Endothelial cell of umbilical vein (primary cell): ENCODE results near the gene NUP107. TPM values are rescaled to one million over a fixed set of nuclear protein-coding genes. Genes with fewer than 3 reads are reported as not detected.
"Not testable (repeated sequence)": the region's sequence is repeated elsewhere in the genome, so short reads cannot be mapped to it uniquely, and the experiment has no call there.

ENCODE experiments used
- BruUV-seq: library from RNA; stranded (reverse); fragments of 400-500 nt; replicated peaks from 2 replicates; lab custom pipeline; 2021; lab: Mats Ljungman, UMichigan
- CTCF ChIA-PET: fragments of 300-600, 350-600 bp; sonication (Branson Sonifier 250); formaldehyde crosslinking; loops from one replicate; lab custom pipeline; 2021; ENCODE audit warnings: antibody characterized with exemption, inconsistent platforms; lab: Charles Lee
- POLR2A ChIA-PET: fragments of 300-600, 350-600 bp; sonication (Branson Sonifier 250); formaldehyde crosslinking; loops from one replicate; lab custom pipeline; 2021; ENCODE audit warnings: antibody characterized with exemption, inconsistent platforms; lab: Charles Lee
- DNase-seq: peaks from one replicate; pipeline ENCODE4 v3.0.0-alpha.2; 2011; ENCODE audit warnings: low read depth, low spot score
- FAIRE-seq: peaks from 2 replicates; lab custom pipeline; 2011; peaks lifted over from hg19 to GRCh38; lab: Jason Lieb, UNC
- H2AFZ ChIP-seq: 2 replicates; pipeline ENCODE4 v1.6.0; 2012; ENCODE audit warnings: low read depth, low read length, control low read depth, inconsistent platforms
- H3K27ac ChIP-seq: 2 replicates; pipeline ENCODE4 v1.5.1; 2011; ENCODE audit warnings: low read depth, mild to moderate bottlenecking, control low read depth, low read length, moderate library complexity; ENCODE audit not compliant: insufficient read depth
- H3K27me3 ChIP-seq, 2 experiments: 2 replicates each; pipeline versions ENCODE4 v1.6.0 to v1.6.1; 2011; ENCODE audit warnings: low read length in 2 of 2, mixed read lengths in 1 of 2; ENCODE audit not compliant: control insufficient read depth in 2 of 2, insufficient read depth in 2 of 2
- H3K36me3 ChIP-seq, 2 experiments: 2 replicates in 1 of 2; 3 replicates in 1 of 2; pipeline ENCODE4 v1.5.1; 2011; ENCODE audit warnings: low read length in 2 of 2, mild to moderate bottlenecking in 1 of 2, moderate library complexity in 1 of 2; ENCODE audit not compliant: control insufficient read depth in 2 of 2, insufficient read depth in 2 of 2; ENCODE audit errors: extremely low read depth in 1 of 2
- H3K4me1 ChIP-seq: 3 replicates; pipeline ENCODE4 v1.5.1; 2011; ENCODE audit warnings: mild to moderate bottlenecking, low read length; ENCODE audit not compliant: control insufficient read depth, insufficient read depth; ENCODE audit errors: extremely low read depth
- H3K4me2 ChIP-seq: 2 replicates; pipeline ENCODE4 v1.6.1; 2011; ENCODE audit warnings: low read length, control low read depth, mixed read lengths; ENCODE audit not compliant: insufficient read depth
- H3K4me3 ChIP-seq, 3 experiments: fragments of 200-600 bp in 1 of 3; sonication (generic), shearing (Covaris generic) in 1 of 3; replicated peaks in 1 of 3; 2 replicates each; pipeline ENCODE4 v1.5.1; 2011 to 2016; ENCODE audit warnings: control low read depth in 3 of 3, low read length in 3 of 3, mild to moderate bottlenecking in 2 of 3, inconsistent platforms in 1 of 3, low read depth in 1 of 3, moderate library complexity in 1 of 3; ENCODE audit not compliant: insufficient read depth in 1 of 3
- H3K79me2 ChIP-seq: 2 replicates; pipeline ENCODE4 v1.6.0; 2012; ENCODE audit warnings: low read length, inconsistent platforms; ENCODE audit not compliant: control insufficient read depth, insufficient read depth
- H3K9ac ChIP-seq: replicated peaks from 2 replicates; pipeline ENCODE3; 2011; ENCODE audit warnings: low read length, control low read depth; ENCODE audit not compliant: insufficient read depth; ENCODE audit errors: extremely low read depth
- H3K9me1 ChIP-seq: replicated peaks from 3 replicates; pipeline ENCODE4 v1.6.0; 2011; ENCODE audit warnings: mild to moderate bottlenecking, low read length; ENCODE audit not compliant: control insufficient read depth, insufficient read depth; ENCODE audit errors: extremely low read depth
- H3K9me3 ChIP-seq: replicated peaks from 2 replicates; pipeline ENCODE4 v1.5.1; 2012; ENCODE audit warnings: low read length, inconsistent platforms; ENCODE audit not compliant: control insufficient read depth, insufficient read depth
- H4K20me1 ChIP-seq: replicated peaks from 2 replicates; pipeline ENCODE3; 2011; ENCODE audit warnings: mild to moderate bottlenecking, low read length; ENCODE audit not compliant: control insufficient read depth, insufficient read depth; ENCODE audit errors: extremely low read depth
- EZH2 ChIP-seq: IDR thresholded peaks from 2 replicates; pipeline ENCODE4 v1.6.1; 2012; ENCODE audit warnings: borderline replicate concordance, low read depth, mild to moderate bottlenecking, moderate library complexity, low read length, inconsistent platforms; ENCODE audit not compliant: severe bottlenecking
- FOS ChIP-seq: IDR thresholded peaks from 2 replicates; pipeline ENCODE4 v1.6.1; 2011; ENCODE audit warnings: mild to moderate bottlenecking, low read length, moderate library complexity, borderline replicate concordance; ENCODE audit not compliant: insufficient read depth
- GATA2 ChIP-seq: IDR thresholded peaks from 2 replicates; pipeline ENCODE4 v1.7.0; 2011; ENCODE audit warnings: low read depth, mild to moderate bottlenecking, moderate library complexity, mixed read lengths, low read length; ENCODE audit not compliant: insufficient read length, insufficient read depth
- JUN ChIP-seq: IDR thresholded peaks from 2 replicates; pipeline ENCODE4 v1.6.1; 2011; ENCODE audit warnings: borderline replicate concordance, low read depth; ENCODE audit not compliant: insufficient read length, insufficient read depth
- MYC ChIP-seq: IDR thresholded peaks from one replicate; pipeline ENCODE4 v1.6.1; 2011; ENCODE audit warnings: mild to moderate bottlenecking, low read depth, low read length
- POLR2A ChIP-seq: IDR thresholded peaks from 2 replicates; pipeline ENCODE4 v1.6.1; 2012; ENCODE audit warnings: low read depth, mild to moderate bottlenecking, control low read depth, low read length
- POLR2AphosphoS5 ChIP-seq: IDR thresholded peaks from 2 replicates; pipeline ENCODE4 v1.6.1; 2012; ENCODE audit warnings: low read depth, mild to moderate bottlenecking, control low read depth, low read length, moderate library complexity; ENCODE audit not compliant: insufficient read depth
- dilution Hi-C: fragments of 300-500 bp; cut with MboI; formaldehyde crosslinking; loops from one replicate; pipeline ENCODE4 v1.15.0; 2019; ENCODE audit warnings: low sequenced_read_pairs; ENCODE audit not compliant: extremely low pct_ligation_motif_present
- intact Hi-C: fragments of 100-400 bp; cut with micrococcal nuclease; formaldehyde crosslinking; loops from one replicate; pipeline ENCODE4 v1.10.0; 2022
- polyA plus RNA-seq, 4 experiments: library from polyadenylated mRNA; depleted of rRNA in 3 of 4; stranded (reverse) in 3 of 4; unstranded in 1 of 4; fragments of >200 nt; gene quantifications; 2 replicates each; pipeline versions ENCODE4 v1.2.1 to v1.2.3, GENCODE V29; 2011 to 2012; ENCODE audit warnings: missing spikeins in 1 of 4
- total RNA-seq: library from RNA; stranded (reverse); gene quantifications from 2 replicates; pipeline ENCODE4 v1.2.3, GENCODE V29; 2021
- TF ChIP-seq, protein P1 (sequence below), 2 donors: IDR thresholded peaks; 1 replicate in 1 of 2; 2 replicates in 1 of 2; pipeline ENCODE4 v1.5.1; 2011; ENCODE audit warnings: low read length in 2 of 2, mild to moderate bottlenecking in 2 of 2, moderate library complexity in 2 of 2, control low read depth in 1 of 2, inconsistent platforms in 1 of 2, low read depth in 1 of 2; ENCODE audit not compliant: insufficient read depth in 1 of 2; ENCODE audit errors: extremely low read depth in 1 of 2
- TF ChIP-seq, protein P2 (sequence below): IDR thresholded peaks from 2 replicates; pipeline ENCODE4 v1.6.1; 2011; ENCODE audit not compliant: insufficient read depth, insufficient read length

The NUP107 gene
- total and polyA plus RNA-seq, 2 donors (not counting 3 experiments of a cell fraction or from before 2014, with no cell fraction given) = 24.0 to 78.7 TPM

DNA sequence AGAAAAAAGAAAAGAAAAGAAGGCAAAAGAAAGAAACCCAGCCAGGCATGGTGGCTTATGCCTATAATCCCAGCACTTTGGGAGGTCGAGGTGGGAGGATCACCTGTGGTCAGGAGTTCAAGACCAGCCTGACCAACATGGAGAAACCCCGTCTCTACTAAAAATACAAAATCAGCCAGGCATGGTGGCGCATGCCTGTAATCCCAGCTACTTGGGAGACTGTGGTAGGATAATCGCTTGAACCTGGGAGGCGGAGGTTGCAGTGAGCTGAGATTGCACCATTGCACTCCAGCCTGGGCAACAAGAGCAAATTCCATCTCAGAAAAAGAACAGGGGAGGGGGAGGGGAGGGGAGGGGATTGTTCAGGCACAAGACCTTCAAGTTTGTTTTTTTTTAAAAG, 9.9 kb upstream of the NUP107 start:
- POLR2A ChIA-PET, H3K36me3 ChIP-seq, H3K4me2 ChIP-seq, H3K27ac ChIP-seq, H3K9me3 ChIP-seq, H3K4me1 ChIP-seq, intact Hi-C loops, dilution Hi-C loops, H3K9me1 ChIP-seq, H4K20me1 ChIP-seq, H3K4me3 ChIP-seq, H3K79me2 ChIP-seq, DNase-seq, H3K27me3 ChIP-seq, H2AFZ ChIP-seq, CTCF ChIA-PET, H3K9ac ChIP-seq, FAIRE-seq, BruUV-seq: not testable (repeated sequence)

DNA sequence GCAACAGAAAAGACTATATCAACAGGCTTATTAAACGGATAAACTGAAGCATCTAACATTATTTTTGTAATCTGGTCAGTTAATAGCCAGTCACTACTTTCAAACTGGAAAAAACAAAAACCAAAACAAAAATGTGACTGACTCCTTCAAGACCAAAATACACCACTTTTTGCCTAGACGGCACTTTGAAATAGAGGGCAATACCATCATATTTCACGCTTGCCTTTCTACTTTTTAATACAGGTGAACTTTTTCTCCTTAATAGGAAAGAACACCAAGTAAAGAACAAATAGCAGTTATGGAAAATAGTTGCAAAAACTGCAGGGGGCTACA, 550 bp upstream of the NUP107 start:
- Histone ChIP-seq H3K36me3 (no peaks in the 10 kb centered on the region), H2AFZ (peak overlapping the region; percentile 56), H3K9me1 (no peaks in the 10 kb centered on the region), H3K27me3 (no peaks in the 10 kb centered on the region), H3K9me3 (no peaks in the 10 kb centered on the region), H3K9ac (peak overlapping the region; percentile 72), H3K27ac (peak overlapping the region; percentile 90), H3K4me3 (peak overlapping the region; percentile 9 to 76 (median 44)), H3K79me2 (peaks cover 18% of the 10 kb centered on the region), H3K4me2 (peak overlapping the region; percentile 88), H4K20me1 (no peaks in the 10 kb centered on the region), H3K4me1 (peaks cover 19% of the 10 kb centered on the region)
- intact Hi-C loops (loop anchor here (1.0 to 2.0 kb wide), 8 partner anchors 76 to 463 kb away; partner anchors contain the start of genes MDM1 and RAP1B), dilution Hi-C loops (no loop called here)
- CTCF ChIA-PET = interaction anchor here (0.6 kb wide), 1 partner anchor 53 kb away, joined by 3 read pairs; no protein-coding TSS in a partner anchor
- POLR2A ChIA-PET = no interaction called here
- TF ChIP-seq GATA2 (no peak), JUN (no peak), FOS (no peak), POLR2A (no peak), EZH2 (no peak), POLR2AphosphoS5 (no peak), MYC (no peak)
- TF ChIP-seq, protein P1, sequence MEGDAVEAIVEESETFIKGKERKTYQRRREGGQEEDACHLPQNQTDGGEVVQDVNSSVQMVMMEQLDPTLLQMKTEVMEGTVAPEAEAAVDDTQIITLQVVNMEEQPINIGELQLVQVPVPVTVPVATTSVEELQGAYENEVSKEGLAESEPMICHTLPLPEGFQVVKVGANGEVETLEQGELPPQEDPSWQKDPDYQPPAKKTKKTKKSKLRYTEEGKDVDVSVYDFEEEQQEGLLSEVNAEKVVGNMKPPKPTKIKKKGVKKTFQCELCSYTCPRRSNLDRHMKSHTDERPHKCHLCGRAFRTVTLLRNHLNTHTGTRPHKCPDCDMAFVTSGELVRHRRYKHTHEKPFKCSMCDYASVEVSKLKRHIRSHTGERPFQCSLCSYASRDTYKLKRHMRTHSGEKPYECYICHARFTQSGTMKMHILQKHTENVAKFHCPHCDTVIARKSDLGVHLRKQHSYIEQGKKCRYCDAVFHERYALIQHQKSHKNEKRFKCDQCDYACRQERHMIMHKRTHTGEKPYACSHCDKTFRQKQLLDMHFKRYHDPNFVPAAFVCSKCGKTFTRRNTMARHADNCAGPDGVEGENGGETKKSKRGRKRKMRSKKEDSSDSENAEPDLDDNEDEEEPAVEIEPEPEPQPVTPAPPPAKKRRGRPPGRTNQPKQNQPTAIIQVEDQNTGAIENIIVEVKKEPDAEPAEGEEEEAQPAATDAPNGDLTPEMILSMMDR (IDR thresholded peaks at IDR 0.05; ENCODE audit: extremely low read depth in 1 of 2, insufficient read depth in 1 of 2, low read depth in 1 of 2, low read length in 2 of 2) = no peak
- TF ChIP-seq, protein P2, sequence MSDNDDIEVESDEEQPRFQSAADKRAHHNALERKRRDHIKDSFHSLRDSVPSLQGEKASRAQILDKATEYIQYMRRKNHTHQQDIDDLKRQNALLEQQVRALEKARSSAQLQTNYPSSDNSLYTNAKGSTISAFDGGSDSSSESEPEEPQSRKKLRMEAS = no peak
- TSS peak; percentile 91 for BruUV-seq
- FAIRE-seq = no peak
- DNase-seq = no peak
